Measurements from ENCODE around the gene DHX35.

- no peak for TF ChIP-seq CTCF (conservative IDR thresholded peaks at IDR 0.05 in 1 of 2, IDR thresholded peaks at IDR 0.05 in 1 of 2; ENCODE audit: extremely low read depth in 1 of 2, insufficient read depth in 1 of 2, low read depth in 1 of 2, low read length in 2 of 2)
- TF ChIP-seq EZH2 (IDR thresholded peaks at IDR 0.05; ENCODE audit: borderline replicate concordance, low read length), result no peak
Measured at GRCh38 chr20:38968090-38968489, 5.9 kb downstream of the DHX35 start.
